KMS-11 (cell line): ENCODE results near the gene MOB3A.

ENCODE experiments used
- H2AFZ ChIP-seq: fragments of 200-600 bp; sonication (generic); 2 replicates; pipeline ENCODE4 v1.6.1; 2016; ENCODE audit warnings: antibody characterized with exemption, mixed run types, low read depth
- H3K27ac ChIP-seq: fragments of 200-600 bp; sonication (generic); 2 replicates; pipeline ENCODE4 v1.6.1; 2016; ENCODE audit warnings: mild to moderate bottlenecking, mixed run types
- H3K27me3 ChIP-seq: fragments of 200-600 bp; sonication (generic); 2 replicates; pipeline ENCODE4 v1.6.1; 2017; ENCODE audit warnings: mild to moderate bottlenecking, low read depth, mixed run types, moderate library complexity; ENCODE audit not compliant: insufficient read depth
- H3K36me3 ChIP-seq: fragments of 200-600 bp; sonication (generic); 2 replicates; pipeline ENCODE4 v1.6.1; 2017; ENCODE audit warnings: mild to moderate bottlenecking, mixed run types; ENCODE audit not compliant: insufficient read depth
- H3K4me1 ChIP-seq: fragments of 200-600 bp; sonication (generic); 2 replicates; pipeline ENCODE4 v1.6.1; 2016; ENCODE audit warnings: mild to moderate bottlenecking, low read depth, mixed run types; ENCODE audit not compliant: poor library complexity, severe bottlenecking
- H3K4me2 ChIP-seq: fragments of 200-600 bp; sonication (generic); 2 replicates; pipeline ENCODE4 v1.7.0; 2016; ENCODE audit warnings: mild to moderate bottlenecking, mixed run types
- H3K4me3 ChIP-seq: fragments of 200-600 bp; sonication (generic); IDR thresholded peaks from 2 replicates; pipeline ENCODE4 v1.6.1; 2017; ENCODE audit warnings: low read depth, low read length, mixed read lengths; ENCODE audit not compliant: insufficient read depth
- H3K79me2 ChIP-seq: fragments of 200-600 bp; sonication (generic); 2 replicates; pipeline ENCODE4 v1.6.1; 2016; ENCODE audit warnings: low read depth, mixed run types; ENCODE audit not compliant: insufficient read depth
- H3K9ac ChIP-seq: fragments of 200-600 bp; sonication (generic); 2 replicates; pipeline ENCODE4 v1.6.1; 2016; ENCODE audit warnings: mild to moderate bottlenecking, mixed run types
- H4K20me1 ChIP-seq: fragments of 200-600 bp; sonication (generic); 2 replicates; pipeline ENCODE4 v1.6.1; 2016; ENCODE audit warnings: mild to moderate bottlenecking, mixed run types; ENCODE audit not compliant: insufficient read depth
- CTCF ChIP-seq: fragments of 200-600 bp; sonication (generic); conservative IDR thresholded peaks from 2 replicates; pipeline ENCODE4 v1.6.1; 2017; ENCODE audit warnings: low read depth, mild to moderate bottlenecking, antibody characterized with exemption, low read length, moderate library complexity, mixed read lengths

Gene MOB3A

GRCh38 chr19:2063824-2064223 is 32.3 kb downstream of the MOB3A start:
- Histone ChIP-seq H3K4me2 (no peak overlapping the region), H3K9ac (no peak overlapping the region), H3K27me3 (no peaks in the 10 kb centered on the region), H3K27ac (no peak overlapping the region), H3K79me2 (no peaks in the 10 kb centered on the region), H3K4me1 (peaks cover 27% of the 10 kb centered on the region), H4K20me1 (no peaks in the 10 kb centered on the region), H3K4me3 (no peak overlapping the region), H2AFZ (no peak overlapping the region), H3K36me3 (no peaks in the 10 kb centered on the region)
- no peak for TF ChIP-seq CTCF

- Histone ChIP-seq H4K20me1 (no peaks in the 10 kb centered on the region), H3K4me3 (no peak overlapping the region), H3K36me3 (no peaks in the 10 kb centered on the region), H3K27me3 (no peaks in the 10 kb centered on the region), H2AFZ (no peak overlapping the region), H3K9ac (no peak overlapping the region), H3K4me2 (peak overlapping the region; percentile 93; the same call in 1 of the 2 replicates), H3K4me1 (peaks cover 27% of the 10 kb centered on the region), H3K27ac (no peak overlapping the region), H3K79me2 (no peaks in the 10 kb centered on the region)
- TF ChIP-seq CTCF: no peak
Measured at GRCh38 chr19:2062770-2063169, 33.4 kb downstream of the MOB3A start.

GRCh38 chr19:2062389-2062729 is 33.8 kb downstream of the MOB3A start:
- Histone ChIP-seq H3K4me3 (no peak overlapping the region), H3K4me1 (peaks cover 27% of the 10 kb centered on the region), H2AFZ (peak overlapping the region; percentile 64), H3K4me2 (peak overlapping the region; percentile 93), H3K27me3 (no peaks in the 10 kb centered on the region), H3K79me2 (no peaks in the 10 kb centered on the region), H3K9ac (peak overlapping the region; percentile 90), H3K36me3 (no peaks in the 10 kb centered on the region), H3K27ac (peak overlapping the region; percentile 95), H4K20me1 (no peaks in the 10 kb centered on the region)
- TF ChIP-seq CTCF: no peak

GRCh38 chr19:2061495-2062388 is 34.4 kb downstream of the MOB3A start:
- Histone ChIP-seq H3K4me3 (no peak overlapping the region), H3K9ac (peak overlapping the region; percentile 90), H3K4me2 (peak overlapping the region; percentile 93), H3K36me3 (no peaks in the 10 kb centered on the region), H3K4me1 (peaks cover 27% of the 10 kb centered on the region), H2AFZ (peak overlapping the region; percentile 64), H4K20me1 (no peaks in the 10 kb centered on the region), H3K27ac (peak overlapping the region; percentile 95), H3K27me3 (no peaks in the 10 kb centered on the region), H3K79me2 (no peaks in the 10 kb centered on the region)
- no peak for TF ChIP-seq CTCF
